GM12892 (cell line): Measurements from ENCODE around the gene UNCX.

Experiments
- POLR2A ChIP-seq: IDR thresholded peaks from 2 replicates; pipeline ENCODE4 v1.6.1; 2011; ENCODE audit warnings: low read depth, low read length, control low read depth
- POLR2AphosphoS5 ChIP-seq: IDR thresholded peaks from 2 replicates; pipeline ENCODE4 v1.6.1; 2011; ENCODE audit warnings: low read depth, low read length, control low read depth
- TAF1 ChIP-seq: IDR thresholded peaks from 2 replicates; pipeline ENCODE4 v1.6.1; 2011; ENCODE audit warnings: low read depth, mild to moderate bottlenecking, control low read depth, low read length, borderline replicate concordance

DNA sequence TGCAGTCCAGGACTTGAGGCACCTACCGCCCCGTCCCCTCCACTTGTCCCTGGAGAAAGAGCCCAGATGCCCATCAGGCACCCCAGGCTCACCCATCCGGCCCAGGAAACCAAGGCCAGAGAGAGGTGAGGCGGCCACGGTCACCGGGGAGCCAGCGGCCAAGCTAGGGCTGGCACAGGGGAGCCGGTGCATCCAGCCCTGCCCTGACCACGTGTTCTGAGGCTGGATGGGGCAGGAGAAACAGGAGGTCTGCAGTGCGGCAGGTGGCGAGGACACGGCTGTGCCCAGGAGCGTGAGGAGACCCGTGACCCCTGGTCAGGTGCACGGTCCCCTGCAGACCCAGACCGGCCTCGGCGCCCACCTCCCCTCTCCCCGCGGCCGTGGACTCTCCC, 27.6 kb downstream of the UNCX start:
- TF ChIP-seq POLR2A (no peak), TAF1 (no peak), POLR2AphosphoS5 (no peak)
